Suprapubic skin (tissue), 4 donors: ENCODE measurements around the gene HERC2.
"Not testable (repeated sequence)": the region's sequence is repeated elsewhere in the genome, so short reads cannot be mapped to it uniquely, and the experiment has no call there.

Experiments
- EP300 ChIP-seq: sonication (generic); formaldehyde crosslinking; IDR thresholded peaks from one replicate; pipeline ENCODE4 v1.6.1; 2017; ENCODE audit warnings: antibody characterized with exemption
- POLR2A ChIP-seq, 2 donors: fragments of 450-650 bp; IDR thresholded peaks; one replicate each; pipeline ENCODE4 v1.6.1; 2017; ENCODE audit warnings: antibody characterized with exemption in 2 of 2, mild to moderate bottlenecking in 2 of 2, moderate library complexity in 2 of 2
- POLR2AphosphoS5 ChIP-seq, 3 donors: sonication (generic); formaldehyde crosslinking; IDR thresholded peaks; one replicate each; pipeline ENCODE4 v1.6.1; 2017; ENCODE audit warnings: antibody characterized with exemption in 3 of 3
- TF ChIP-seq, protein P1 (sequence below), 2 donors: fragments of 200-600 bp in 1 of 2; fragments of 450-650 bp in 1 of 2; sonication (generic) in 1 of 2; IDR thresholded peaks; one replicate each; pipeline ENCODE4 v1.5.1; 2016 to 2019; ENCODE audit warnings: antibody characterized with exemption in 2 of 2, mild to moderate bottlenecking in 1 of 2, moderate library complexity in 1 of 2

DNA sequence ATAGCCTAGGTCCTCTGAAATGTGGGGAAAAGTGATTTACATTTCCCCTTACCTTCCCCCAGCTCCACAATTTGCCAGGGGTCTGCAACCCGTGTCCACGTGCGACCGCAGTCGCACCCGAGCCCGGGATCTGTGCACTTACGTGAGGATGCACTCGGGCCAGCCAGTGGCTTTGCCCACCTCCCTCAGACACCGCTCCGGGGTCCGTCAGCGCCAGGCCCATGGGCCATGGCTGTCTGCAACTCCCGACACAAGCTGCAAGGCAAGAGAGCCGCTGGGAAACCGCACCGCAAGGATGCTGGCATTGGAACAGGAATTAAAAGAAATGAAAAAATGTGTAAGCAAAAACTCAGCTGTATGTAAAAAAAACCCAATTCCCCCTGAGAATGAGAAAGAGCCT, 43.5 kb upstream of the HERC2 start:
- TF ChIP-seq POLR2A (IDR thresholded peaks at IDR 0.05); EP300; POLR2AphosphoS5 (IDR thresholded peaks at IDR 0.05): not testable (repeated sequence)
- TF ChIP-seq, protein P1, sequence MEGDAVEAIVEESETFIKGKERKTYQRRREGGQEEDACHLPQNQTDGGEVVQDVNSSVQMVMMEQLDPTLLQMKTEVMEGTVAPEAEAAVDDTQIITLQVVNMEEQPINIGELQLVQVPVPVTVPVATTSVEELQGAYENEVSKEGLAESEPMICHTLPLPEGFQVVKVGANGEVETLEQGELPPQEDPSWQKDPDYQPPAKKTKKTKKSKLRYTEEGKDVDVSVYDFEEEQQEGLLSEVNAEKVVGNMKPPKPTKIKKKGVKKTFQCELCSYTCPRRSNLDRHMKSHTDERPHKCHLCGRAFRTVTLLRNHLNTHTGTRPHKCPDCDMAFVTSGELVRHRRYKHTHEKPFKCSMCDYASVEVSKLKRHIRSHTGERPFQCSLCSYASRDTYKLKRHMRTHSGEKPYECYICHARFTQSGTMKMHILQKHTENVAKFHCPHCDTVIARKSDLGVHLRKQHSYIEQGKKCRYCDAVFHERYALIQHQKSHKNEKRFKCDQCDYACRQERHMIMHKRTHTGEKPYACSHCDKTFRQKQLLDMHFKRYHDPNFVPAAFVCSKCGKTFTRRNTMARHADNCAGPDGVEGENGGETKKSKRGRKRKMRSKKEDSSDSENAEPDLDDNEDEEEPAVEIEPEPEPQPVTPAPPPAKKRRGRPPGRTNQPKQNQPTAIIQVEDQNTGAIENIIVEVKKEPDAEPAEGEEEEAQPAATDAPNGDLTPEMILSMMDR (IDR thresholded peaks at IDR 0.05), result not testable (repeated sequence)
